ENCODE data around the gene UPK2.

UPK2 gene

GRCh38 chr11:118928101-118928869 is 27.8 kb upstream of the UPK2 start:
- H3K4me2 ChIP-seq (ENCODE audit: low read length), result peak overlapping the region; percentile 96
- H3F3A ChIP-seq (ENCODE audit: insufficient read depth, low read length), result no peaks in the 10 kb centered on the region
- H3K9ac ChIP-seq (ENCODE audit: low read length), result peak overlapping the region; percentile 68
- no peaks in the 10 kb centered on the region for H3K27me3 ChIP-seq (ENCODE audit: insufficient read depth, low read length)
- H3K9me3 ChIP-seq (ENCODE audit: low read length), result no peaks in the 10 kb centered on the region
- H3K79me2 ChIP-seq (ENCODE audit: insufficient read depth, low read length), result no peaks in the 10 kb centered on the region
- no peak for TF ChIP-seq EZH2 (IDR thresholded peaks at IDR 0.05; ENCODE audit: borderline replicate concordance, low read length)
- TF ChIP-seq CTCF (IDR thresholded peaks at IDR 0.05; ENCODE audit: low read length), result peak; percentile 82
- no peaks in the 10 kb centered on the region for H4K20me1 ChIP-seq (ENCODE audit: insufficient read depth, low read length)
- H3K27ac ChIP-seq (ENCODE audit: low read depth, low read length, poor library complexity, severe bottlenecking), result peak overlapping the region; percentile 78
- H3K4me3 ChIP-seq (ENCODE audit: low read depth, low read length, poor library complexity, severe bottlenecking), result peak overlapping the region; percentile 72
- H3K9me2 ChIP-seq (ENCODE audit: low read depth, low read length), result no peaks in the 10 kb centered on the region
- H3K36me3 ChIP-seq (ENCODE audit: insufficient read depth, low read length), result no peaks in the 10 kb centered on the region
- no peak overlapping the region for H2AFZ ChIP-seq (ENCODE audit: low read length)
- peaks cover 28% of the 10 kb centered on the region for H3K4me1 ChIP-seq (ENCODE audit: insufficient read depth, low read length, severe bottlenecking)

GRCh38 chr11:118928870-118929500 is 27.1 kb upstream of the UPK2 start:
- Histone ChIP-seq H3K79me2 (ENCODE audit: insufficient read depth, low read length) (no peaks in the 10 kb centered on the region), H4K20me1 (ENCODE audit: insufficient read depth, low read length) (no peaks in the 10 kb centered on the region), H3K27me3 (ENCODE audit: insufficient read depth, low read length) (no peaks in the 10 kb centered on the region), H3K9me3 (ENCODE audit: low read length) (no peaks in the 10 kb centered on the region), H3K9me2 (ENCODE audit: low read depth, low read length) (no peaks in the 10 kb centered on the region), H3K4me3 (ENCODE audit: low read depth, low read length, poor library complexity, severe bottlenecking) (peak overlapping the region; percentile 72), H3K4me2 (ENCODE audit: low read length) (peak overlapping the region; percentile 96), H3K9ac (ENCODE audit: low read length) (peak overlapping the region; percentile 68), H3K27ac (ENCODE audit: low read depth, low read length, poor library complexity, severe bottlenecking) (peak overlapping the region; percentile 78), H3F3A (ENCODE audit: insufficient read depth, low read length) (no peaks in the 10 kb centered on the region), H2AFZ (ENCODE audit: low read length) (no peak overlapping the region), H3K36me3 (ENCODE audit: insufficient read depth, low read length) (no peaks in the 10 kb centered on the region), H3K4me1 (ENCODE audit: insufficient read depth, low read length, severe bottlenecking) (peaks cover 24% of the 10 kb centered on the region)
- TF ChIP-seq CTCF (IDR thresholded peaks at IDR 0.05; ENCODE audit: low read length) (no peak), EZH2 (IDR thresholded peaks at IDR 0.05; ENCODE audit: borderline replicate concordance, low read length) (no peak)

- no peaks in the 10 kb centered on the region for H3K36me3 ChIP-seq (ENCODE audit: insufficient read depth, low read length)
- H3K27me3 ChIP-seq (ENCODE audit: insufficient read depth, low read length), result no peaks in the 10 kb centered on the region
- peak overlapping the region; percentile 72 for H3K4me3 ChIP-seq (ENCODE audit: low read depth, low read length, poor library complexity, severe bottlenecking)
- no peaks in the 10 kb centered on the region for H4K20me1 ChIP-seq (ENCODE audit: insufficient read depth, low read length)
- TF ChIP-seq CTCF (IDR thresholded peaks at IDR 0.05; ENCODE audit: low read length) (no peak), EZH2 (IDR thresholded peaks at IDR 0.05; ENCODE audit: borderline replicate concordance, low read length) (no peak)
- H3K9me2 ChIP-seq (ENCODE audit: low read depth, low read length), result no peaks in the 10 kb centered on the region
- H3K4me2 ChIP-seq (ENCODE audit: low read length), result peak overlapping the region; percentile 96
- peak overlapping the region; percentile 78 for H3K27ac ChIP-seq (ENCODE audit: low read depth, low read length, poor library complexity, severe bottlenecking)
- H3K9ac ChIP-seq (ENCODE audit: low read length), result peak overlapping the region; percentile 68
- no peaks in the 10 kb centered on the region for H3K9me3 ChIP-seq (ENCODE audit: low read length)
- H3K79me2 ChIP-seq (ENCODE audit: insufficient read depth, low read length), result no peaks in the 10 kb centered on the region
- no peaks in the 10 kb centered on the region for H3F3A ChIP-seq (ENCODE audit: insufficient read depth, low read length)
- peaks cover 18% of the 10 kb centered on the region for H3K4me1 ChIP-seq (ENCODE audit: insufficient read depth, low read length, severe bottlenecking)
- H2AFZ ChIP-seq (ENCODE audit: low read length), result no peak overlapping the region
Measured at GRCh38 chr11:118929501-118930093, 26.5 kb upstream of the UPK2 start.

Data from OCI-LY1 (cell line).